ENCODE results near the gene ATP9A.

DNA sequence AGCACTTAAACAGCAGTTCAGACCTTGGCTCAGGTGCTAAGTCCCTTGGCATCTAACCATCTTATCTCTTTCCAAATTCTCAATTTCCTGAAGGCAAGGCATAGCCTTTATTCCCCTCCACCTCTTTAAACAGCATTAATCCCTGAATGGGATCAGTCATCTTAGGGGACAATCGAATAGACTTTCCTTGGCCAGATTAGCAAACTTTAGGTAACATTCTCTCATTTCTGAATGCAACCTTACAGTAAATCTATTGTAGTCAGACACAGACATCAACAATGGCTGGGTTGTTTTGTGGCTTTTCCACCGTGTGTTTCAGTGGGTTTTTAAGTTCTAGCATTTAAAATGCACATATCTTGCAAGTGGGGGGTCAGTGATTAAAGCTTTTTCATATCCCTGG lies 56.8 kb downstream of the ATP9A start:
- TF ChIP-seq, protein P1, sequence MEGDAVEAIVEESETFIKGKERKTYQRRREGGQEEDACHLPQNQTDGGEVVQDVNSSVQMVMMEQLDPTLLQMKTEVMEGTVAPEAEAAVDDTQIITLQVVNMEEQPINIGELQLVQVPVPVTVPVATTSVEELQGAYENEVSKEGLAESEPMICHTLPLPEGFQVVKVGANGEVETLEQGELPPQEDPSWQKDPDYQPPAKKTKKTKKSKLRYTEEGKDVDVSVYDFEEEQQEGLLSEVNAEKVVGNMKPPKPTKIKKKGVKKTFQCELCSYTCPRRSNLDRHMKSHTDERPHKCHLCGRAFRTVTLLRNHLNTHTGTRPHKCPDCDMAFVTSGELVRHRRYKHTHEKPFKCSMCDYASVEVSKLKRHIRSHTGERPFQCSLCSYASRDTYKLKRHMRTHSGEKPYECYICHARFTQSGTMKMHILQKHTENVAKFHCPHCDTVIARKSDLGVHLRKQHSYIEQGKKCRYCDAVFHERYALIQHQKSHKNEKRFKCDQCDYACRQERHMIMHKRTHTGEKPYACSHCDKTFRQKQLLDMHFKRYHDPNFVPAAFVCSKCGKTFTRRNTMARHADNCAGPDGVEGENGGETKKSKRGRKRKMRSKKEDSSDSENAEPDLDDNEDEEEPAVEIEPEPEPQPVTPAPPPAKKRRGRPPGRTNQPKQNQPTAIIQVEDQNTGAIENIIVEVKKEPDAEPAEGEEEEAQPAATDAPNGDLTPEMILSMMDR (IDR thresholded peaks at IDR 0.05; ENCODE audit: low read depth, low read length, poor library complexity, severe bottlenecking) = no peak
- TF ChIP-seq EZH2phosphoT487 (IDR thresholded peaks at IDR 0.05; ENCODE audit: borderline replicate concordance, low read length) = no peak

Measured in DOHH2 (cell line).